A673 (cell line): ENCODE measurements around the gene EVA1C. TPM values are rescaled to one million over a fixed set of nuclear protein-coding genes. Genes with fewer than 3 reads are reported as not detected.

Experiments
- BruUV-seq: library from RNA; stranded (reverse); fragments of 400-500 nt; replicated peaks from 2 replicates; lab custom pipeline; 2021; lab: Mats Ljungman, UMichigan
- CTCF ChIA-PET: fragments of 300-600 bp; sonication (Branson Sonifier 250); formaldehyde crosslinking; loops from one replicate; lab custom pipeline; 2022; ENCODE audit warnings: antibody characterized with exemption; lab: Charles Lee
- POLR2A ChIA-PET: fragments of 300-600 bp; sonication (Branson Sonifier 250); formaldehyde crosslinking; loops from one replicate; lab custom pipeline; 2022; ENCODE audit warnings: antibody characterized with exemption; ENCODE audit not compliant: low non-redundant PET; lab: Charles Lee
- DNase-seq: peaks from one replicate; pipeline ENCODE4 v3.0.0-alpha.2; 2015; ENCODE audit warnings: low spot score
- H3K27ac ChIP-seq: fragments of 200-600 bp; sonication (generic); 2 replicates; pipeline ENCODE4 v1.5.1; 2016; ENCODE audit warnings: mixed run types, low read depth, mild to moderate bottlenecking, mixed read lengths, antibody characterized with exemption, low read length; ENCODE audit not compliant: poor library complexity, severe bottlenecking
- H3K27me3 ChIP-seq: fragments of 200-600 bp; sonication (generic); replicated peaks from 2 replicates; pipeline ENCODE4 v1.6.1; 2017; ENCODE audit warnings: mixed run types, low read depth, mild to moderate bottlenecking, mixed read lengths, antibody characterized with exemption, low read length; ENCODE audit not compliant: insufficient read depth, poor library complexity
- H3K36me3 ChIP-seq: fragments of 200-600 bp; sonication (generic); 2 replicates; pipeline ENCODE4 v1.6.1; 2016; ENCODE audit warnings: mixed run types, mild to moderate bottlenecking, mixed read lengths, antibody characterized with exemption, low read length; ENCODE audit not compliant: insufficient read depth, poor library complexity, severe bottlenecking
- H3K4me1 ChIP-seq: fragments of 200-600 bp; sonication (generic); 2 replicates; pipeline ENCODE4 v1.6.1; 2017; ENCODE audit warnings: mixed run types, mild to moderate bottlenecking, mixed read lengths, antibody characterized with exemption, low read length; ENCODE audit not compliant: insufficient read depth, poor library complexity, severe bottlenecking
- H3K4me3 ChIP-seq: fragments of 200-600 bp; sonication (generic); 2 replicates; pipeline ENCODE4 v1.5.1; 2016; ENCODE audit warnings: low read depth, mixed run types, mild to moderate bottlenecking, mixed read lengths, low read length; ENCODE audit not compliant: poor library complexity, severe bottlenecking
- H3K9me3 ChIP-seq: fragments of 200-600 bp; sonication (generic); 2 replicates; pipeline ENCODE4 v1.6.1; 2016; ENCODE audit warnings: mixed run types, low read depth, mild to moderate bottlenecking, mixed read lengths, antibody characterized with exemption, low read length; ENCODE audit not compliant: poor library complexity, severe bottlenecking
- EZH2 ChIP-seq: fragments of 200-600 bp; sonication (generic); IDR thresholded peaks from 2 replicates; pipeline ENCODE4 v1.6.1; 2017; ENCODE audit warnings: borderline replicate concordance, low read depth, mild to moderate bottlenecking, mixed read lengths, antibody characterized with exemption, low read length; ENCODE audit not compliant: poor library complexity, severe bottlenecking
- intact Hi-C: fragments of 100-400 bp; cut with micrococcal nuclease; formaldehyde crosslinking; loops from one replicate; pipeline ENCODE4 v1.10.0; 2022; ENCODE audit not compliant: unreplicated experiment
- total RNA-seq: library from RNA; stranded (reverse); gene quantifications from 2 replicates; pipeline ENCODE4 v1.2.3, GENCODE V29; 2021
- TF ChIP-seq, protein P1 (sequence below): fragments of 300-800, 200-600 bp; sonication (generic); conservative IDR thresholded peaks from 2 replicates; pipeline ENCODE4 v1.5.1; 2017; ENCODE audit warnings: low read depth, mild to moderate bottlenecking, antibody characterized with exemption, low read length, moderate library complexity, mixed read lengths

EVA1C gene
- total RNA-seq, 1 experiment from 2014 or later: 7.2 TPM

DNA sequence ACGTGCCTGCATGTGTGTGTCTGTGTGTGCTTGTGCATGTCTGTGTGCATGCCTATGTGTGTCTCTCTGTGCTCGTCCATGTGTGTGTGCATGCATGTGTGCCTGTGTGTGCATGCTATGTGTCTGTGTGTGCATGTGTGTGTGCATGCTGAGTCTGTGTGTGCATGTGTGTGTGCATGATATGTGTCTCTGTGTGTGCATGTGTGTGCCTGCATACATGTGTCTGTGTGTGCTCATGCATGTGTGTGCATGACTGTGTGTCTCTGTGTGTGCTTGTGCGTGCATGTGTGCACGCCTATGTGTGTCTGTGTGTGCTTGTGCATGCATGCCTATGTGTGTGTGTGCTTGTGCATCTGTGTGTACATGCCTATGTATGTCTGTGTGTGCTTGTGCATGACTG is 120.5 kb downstream of the EVA1C start:
- no TSS peak for BruUV-seq
- no peaks in the 10 kb centered on the region for H3K9me3 ChIP-seq
- H3K27ac ChIP-seq: no peak overlapping the region
- no peak overlapping the region for H3K4me3 ChIP-seq
- ChIA-PET POLR2A (no interaction called here), CTCF (no interaction called here)
- DNase-seq: no peak
- TF ChIP-seq, protein P1, sequence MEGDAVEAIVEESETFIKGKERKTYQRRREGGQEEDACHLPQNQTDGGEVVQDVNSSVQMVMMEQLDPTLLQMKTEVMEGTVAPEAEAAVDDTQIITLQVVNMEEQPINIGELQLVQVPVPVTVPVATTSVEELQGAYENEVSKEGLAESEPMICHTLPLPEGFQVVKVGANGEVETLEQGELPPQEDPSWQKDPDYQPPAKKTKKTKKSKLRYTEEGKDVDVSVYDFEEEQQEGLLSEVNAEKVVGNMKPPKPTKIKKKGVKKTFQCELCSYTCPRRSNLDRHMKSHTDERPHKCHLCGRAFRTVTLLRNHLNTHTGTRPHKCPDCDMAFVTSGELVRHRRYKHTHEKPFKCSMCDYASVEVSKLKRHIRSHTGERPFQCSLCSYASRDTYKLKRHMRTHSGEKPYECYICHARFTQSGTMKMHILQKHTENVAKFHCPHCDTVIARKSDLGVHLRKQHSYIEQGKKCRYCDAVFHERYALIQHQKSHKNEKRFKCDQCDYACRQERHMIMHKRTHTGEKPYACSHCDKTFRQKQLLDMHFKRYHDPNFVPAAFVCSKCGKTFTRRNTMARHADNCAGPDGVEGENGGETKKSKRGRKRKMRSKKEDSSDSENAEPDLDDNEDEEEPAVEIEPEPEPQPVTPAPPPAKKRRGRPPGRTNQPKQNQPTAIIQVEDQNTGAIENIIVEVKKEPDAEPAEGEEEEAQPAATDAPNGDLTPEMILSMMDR: no peak
- no peak for TF ChIP-seq EZH2
- intact Hi-C loops: no loop called here
- no peaks in the 10 kb centered on the region for H3K27me3 ChIP-seq
- H3K4me1 ChIP-seq: no peaks in the 10 kb centered on the region
- H3K36me3 ChIP-seq: no peaks in the 10 kb centered on the region

DNA sequence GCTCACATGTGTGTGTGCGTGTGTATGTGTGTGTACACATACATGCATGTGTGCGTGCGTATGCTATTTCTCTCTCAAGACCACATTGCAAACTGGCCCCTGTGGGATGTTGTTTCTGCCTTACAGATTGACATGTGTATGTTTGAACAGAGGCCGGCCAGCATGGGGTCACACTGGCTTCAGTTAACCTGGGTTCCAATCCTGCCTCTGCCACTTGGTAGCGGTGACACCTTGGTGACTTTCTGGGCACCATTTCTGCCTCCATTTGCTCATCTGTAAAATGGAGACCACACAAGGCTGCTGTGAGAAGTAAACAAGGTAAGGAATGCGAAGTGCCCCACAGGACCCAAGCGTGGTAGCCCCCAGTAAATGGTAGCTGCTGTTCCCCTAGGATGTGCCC is 121.1 kb downstream of the EVA1C start:
- H3K4me1 ChIP-seq: no peaks in the 10 kb centered on the region
- no peak overlapping the region for H3K27ac ChIP-seq
- H3K27me3 ChIP-seq: no peaks in the 10 kb centered on the region
- no peaks in the 10 kb centered on the region for H3K36me3 ChIP-seq
- H3K4me3 ChIP-seq: no peak overlapping the region
- DNase-seq: no peak
- intact Hi-C loops: no loop called here
- no TSS peak for BruUV-seq
- ChIA-PET POLR2A (no interaction called here), CTCF (no interaction called here)
- H3K9me3 ChIP-seq: no peaks in the 10 kb centered on the region
- TF ChIP-seq, protein P1: no peak
- no peak for TF ChIP-seq EZH2

DNA sequence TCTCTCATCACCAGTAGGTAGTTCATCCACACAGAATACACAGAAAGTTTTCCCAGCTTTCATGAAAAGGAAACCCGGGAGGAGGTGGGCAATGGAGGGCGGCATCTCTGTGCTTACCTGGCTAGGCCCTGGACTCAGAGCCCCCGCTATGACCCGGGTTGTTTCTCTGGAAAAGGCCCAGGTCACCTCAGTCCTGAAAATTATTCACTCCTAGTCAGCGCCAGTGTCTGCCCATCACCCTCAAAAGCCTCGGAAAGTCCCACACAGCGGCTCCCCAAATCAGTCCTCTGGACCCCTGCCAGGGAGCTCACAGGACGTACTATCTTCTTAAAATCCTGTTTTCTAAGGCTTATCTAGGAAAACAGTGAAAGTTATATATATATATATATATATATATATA is 121.6 kb downstream of the EVA1C start:
- Histone ChIP-seq H3K4me1 (no peaks in the 10 kb centered on the region), H3K27me3 (no peaks in the 10 kb centered on the region), H3K36me3 (no peaks in the 10 kb centered on the region), H3K9me3 (no peaks in the 10 kb centered on the region), H3K4me3 (no peak overlapping the region), H3K27ac (no peak overlapping the region)
- intact Hi-C loops: no loop called here
- POLR2A ChIA-PET: no interaction called here
- no peak for DNase-seq
- TF ChIP-seq, protein P1: no peak
- TF ChIP-seq EZH2: no peak
- CTCF ChIA-PET: no interaction called here
- BruUV-seq: no TSS peak
